Measurements from ENCODE around the gene SYP. TPM values are rescaled to one million over a fixed set of nuclear protein-coding genes. Genes with fewer than 3 reads are reported as not detected.

The SYP gene
- total RNA-seq, 1 donor from 2014 or later, result 0.27 TPM

DNA sequence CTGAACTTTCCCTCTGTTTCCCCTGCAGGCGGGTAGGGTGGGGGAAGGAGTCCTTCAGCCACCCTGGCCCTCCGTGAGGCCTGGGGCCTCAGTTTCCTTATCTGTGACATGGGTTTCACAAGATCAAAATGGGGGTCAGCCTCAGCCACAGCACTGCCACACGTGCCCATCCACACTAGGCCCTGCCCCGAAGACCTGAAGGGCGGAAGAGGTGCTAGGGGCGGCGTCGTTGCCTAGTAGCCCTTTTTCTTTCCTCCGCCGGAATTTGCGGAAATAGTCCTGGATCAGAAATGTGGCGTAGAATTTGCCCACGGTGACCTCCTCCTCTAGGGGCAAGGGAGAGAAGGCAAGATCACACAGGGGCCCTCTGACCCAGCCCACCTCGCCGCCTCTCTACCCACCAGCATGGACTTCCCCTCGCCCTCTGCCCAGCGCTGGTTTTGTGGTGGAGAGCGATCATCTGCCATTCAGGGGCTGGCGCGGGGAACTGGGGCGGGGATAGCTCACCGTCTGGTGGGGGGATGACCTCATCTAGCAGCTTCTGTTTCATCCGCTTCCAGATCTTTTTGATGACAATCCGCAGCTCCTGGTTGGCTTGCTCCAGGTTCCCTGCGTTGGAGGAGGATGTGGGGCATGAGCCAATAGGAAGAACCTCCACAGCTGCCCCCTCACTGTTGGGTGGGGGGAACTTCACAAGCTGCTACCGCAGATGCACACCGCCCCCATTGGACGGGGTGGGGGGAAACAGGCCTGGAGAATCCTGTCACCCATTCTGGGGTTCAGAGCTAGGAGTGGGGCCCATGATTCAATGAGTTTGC lies 9.7 kb upstream of the SYP start:
- Mint-ChIP-seq H3K36me3 (no peaks in the 10 kb centered on the region), H3K9me3 (peaks cover 19% of the 10 kb centered on the region), H3K27ac (no peak overlapping the region), H3K27me3 (ENCODE audit: low read depth) (peaks cover 9% of the 10 kb centered on the region), H3K4me3 (no peak overlapping the region), H3K4me1 (no peaks in the 10 kb centered on the region)
- no peak for DNase-seq (ENCODE audit: low spot score in 2 of 2, unreplicated experiment in 2 of 2)
- TF ChIP-seq, protein P1, sequence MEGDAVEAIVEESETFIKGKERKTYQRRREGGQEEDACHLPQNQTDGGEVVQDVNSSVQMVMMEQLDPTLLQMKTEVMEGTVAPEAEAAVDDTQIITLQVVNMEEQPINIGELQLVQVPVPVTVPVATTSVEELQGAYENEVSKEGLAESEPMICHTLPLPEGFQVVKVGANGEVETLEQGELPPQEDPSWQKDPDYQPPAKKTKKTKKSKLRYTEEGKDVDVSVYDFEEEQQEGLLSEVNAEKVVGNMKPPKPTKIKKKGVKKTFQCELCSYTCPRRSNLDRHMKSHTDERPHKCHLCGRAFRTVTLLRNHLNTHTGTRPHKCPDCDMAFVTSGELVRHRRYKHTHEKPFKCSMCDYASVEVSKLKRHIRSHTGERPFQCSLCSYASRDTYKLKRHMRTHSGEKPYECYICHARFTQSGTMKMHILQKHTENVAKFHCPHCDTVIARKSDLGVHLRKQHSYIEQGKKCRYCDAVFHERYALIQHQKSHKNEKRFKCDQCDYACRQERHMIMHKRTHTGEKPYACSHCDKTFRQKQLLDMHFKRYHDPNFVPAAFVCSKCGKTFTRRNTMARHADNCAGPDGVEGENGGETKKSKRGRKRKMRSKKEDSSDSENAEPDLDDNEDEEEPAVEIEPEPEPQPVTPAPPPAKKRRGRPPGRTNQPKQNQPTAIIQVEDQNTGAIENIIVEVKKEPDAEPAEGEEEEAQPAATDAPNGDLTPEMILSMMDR (IDR thresholded peaks at IDR 0.05; ENCODE audit: unreplicated experiment), result no peak

DNA sequence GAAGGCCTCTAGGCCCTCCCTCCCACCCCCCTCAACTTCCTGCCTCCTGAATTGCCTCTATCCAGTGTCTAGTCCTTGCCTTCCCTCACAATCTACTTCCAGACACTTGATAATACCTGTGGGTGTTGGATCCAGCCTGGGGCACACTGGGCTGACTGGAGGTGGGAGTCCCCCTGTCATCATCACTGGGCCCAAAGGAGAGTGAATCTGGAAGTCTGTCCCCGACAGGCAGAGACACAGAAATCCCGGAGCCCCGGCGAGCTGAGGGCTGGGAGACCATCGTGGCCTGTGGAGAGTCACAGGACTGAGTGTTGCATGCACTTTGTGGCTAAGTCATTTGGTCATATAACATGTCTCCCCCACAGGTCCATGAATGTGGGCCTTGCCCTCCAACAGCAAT lies 8.4 kb upstream of the SYP start:
- Mint-ChIP-seq H3K36me3 (no peaks in the 10 kb centered on the region), H3K4me3 (no peak overlapping the region), H3K27ac (no peak overlapping the region), H3K27me3 (ENCODE audit: low read depth) (peaks cover 13% of the 10 kb centered on the region), H3K9me3 (peaks cover 19% of the 10 kb centered on the region), H3K4me1 (no peaks in the 10 kb centered on the region)
- TF ChIP-seq, protein P1 (IDR thresholded peaks at IDR 0.05; ENCODE audit: unreplicated experiment), result no peak
- DNase-seq (ENCODE audit: low spot score in 2 of 2, unreplicated experiment in 2 of 2), result no peak

DNA sequence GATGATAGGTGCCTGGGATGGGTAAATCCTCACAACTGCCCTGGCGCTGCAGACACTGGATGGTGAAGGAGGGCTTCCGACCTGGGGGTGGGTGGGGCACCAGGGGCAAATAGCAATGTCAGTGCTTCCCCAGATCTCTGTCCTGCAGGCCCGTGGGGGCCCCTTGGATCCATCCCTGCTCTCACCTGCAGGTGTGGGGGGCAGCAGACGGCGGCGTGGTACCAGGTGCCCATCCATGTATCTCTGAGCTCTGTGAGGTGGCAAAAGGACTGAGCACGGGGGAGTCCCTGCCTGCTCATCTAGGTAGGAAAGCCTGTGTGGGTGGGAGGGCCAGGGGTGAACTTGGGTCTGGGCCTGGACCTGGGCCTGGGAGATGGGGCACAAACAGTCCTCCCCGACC lies 6.5 kb upstream of the SYP start:
- Mint-ChIP-seq H3K4me1 (no peaks in the 10 kb centered on the region), H3K9me3 (peaks cover 11% of the 10 kb centered on the region), H3K27ac (no peak overlapping the region), H3K27me3 (ENCODE audit: low read depth) (peaks cover 8% of the 10 kb centered on the region), H3K4me3 (no peak overlapping the region), H3K36me3 (no peaks in the 10 kb centered on the region)
- TF ChIP-seq, protein P1 (IDR thresholded peaks at IDR 0.05; ENCODE audit: unreplicated experiment), result no peak
- no peak for DNase-seq (ENCODE audit: low spot score in 2 of 2, unreplicated experiment in 2 of 2)

DNA sequence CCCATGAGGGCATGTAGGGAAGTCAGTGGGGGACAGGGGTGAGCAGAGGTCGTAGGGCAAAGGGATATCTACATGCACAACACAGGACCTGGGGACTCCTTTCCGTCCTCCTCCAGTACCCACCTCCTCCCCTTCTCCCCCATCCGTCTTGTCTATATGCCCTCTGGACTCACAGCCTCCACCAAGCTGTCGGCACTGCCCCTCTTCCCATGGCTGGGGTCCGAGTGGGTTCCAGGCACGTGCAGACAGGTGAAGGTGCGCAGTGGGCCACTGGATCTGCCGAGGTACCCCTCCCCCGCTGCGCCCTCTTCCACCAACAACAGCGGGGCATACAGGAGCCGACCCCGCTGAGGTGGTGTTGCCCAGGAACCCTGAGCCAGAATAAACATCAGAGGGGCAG lies 5.5 kb upstream of the SYP start:
- peaks cover 11% of the 10 kb centered on the region for H3K9me3 Mint-ChIP-seq
- peaks cover 5% of the 10 kb centered on the region for H3K27me3 Mint-ChIP-seq (ENCODE audit: low read depth)
- DNase-seq (ENCODE audit: low spot score in 2 of 2, unreplicated experiment in 2 of 2), result no peak
- H3K4me1 Mint-ChIP-seq, result peaks cover 3% of the 10 kb centered on the region
- no peak overlapping the region for H3K4me3 Mint-ChIP-seq
- H3K27ac Mint-ChIP-seq, result no peak overlapping the region
- TF ChIP-seq, protein P1 (IDR thresholded peaks at IDR 0.05; ENCODE audit: unreplicated experiment), result no peak
- H3K36me3 Mint-ChIP-seq, result no peaks in the 10 kb centered on the region

DNA sequence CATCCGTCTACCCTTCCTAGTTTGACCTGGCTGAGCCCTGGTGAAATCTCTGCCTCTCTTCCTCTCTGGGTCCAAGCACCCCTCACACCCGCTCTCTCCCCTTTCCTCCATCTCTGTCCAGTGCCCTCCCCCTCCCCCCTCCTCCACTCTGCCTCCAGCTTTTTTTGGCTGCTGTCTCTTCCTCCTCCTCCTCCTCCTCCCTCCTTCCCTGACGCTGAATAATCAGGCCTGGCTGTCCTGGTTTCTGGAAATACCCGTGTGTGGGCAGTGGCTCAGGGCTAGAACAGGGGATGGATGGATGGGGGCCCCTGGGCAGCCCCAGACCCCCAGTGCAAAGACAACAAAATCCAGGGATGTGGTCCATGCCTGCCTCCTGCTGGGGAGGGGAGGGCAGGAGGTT lies 4.7 kb upstream of the SYP start:
- TF ChIP-seq, protein P1 (IDR thresholded peaks at IDR 0.05; ENCODE audit: unreplicated experiment), result no peak
- no peak for DNase-seq (ENCODE audit: low spot score in 2 of 2, unreplicated experiment in 2 of 2)

More for the DNA sequence above, 4.7 kb upstream of the SYP start:
- H3K27me3 Mint-ChIP-seq (ENCODE audit: low read depth), result peaks cover 3% of the 10 kb centered on the region
- H3K36me3 Mint-ChIP-seq, result no peaks in the 10 kb centered on the region
- H3K27ac Mint-ChIP-seq, result no peak overlapping the region
- H3K9me3 Mint-ChIP-seq, result peaks cover 11% of the 10 kb centered on the region
- H3K4me3 Mint-ChIP-seq, result no peak overlapping the region
- peaks cover 5% of the 10 kb centered on the region for H3K4me1 Mint-ChIP-seq

Measured in mesothelial cell of epicardium (in vitro differentiated cells).